Pancreas (tissue), 10 donors: Measurements from ENCODE around the gene DNAJA3. TPM values are rescaled to one million over a fixed set of nuclear protein-coding genes. Genes with fewer than 3 reads are reported as not detected.

Experiments used
- ATAC-seq, 4 donors: fragments of 200-7000 bp; cut with Tn5 transposase; one replicate each; pipeline versions ENCODE4 v1.8.0 to v1.9.1; 2020; ENCODE audit warnings: mild to moderate bottlenecking in 4 of 4, moderate library complexity in 4 of 4
- DNase-seq, 6 donors: peaks; one replicate each; pipeline ENCODE4 v3.0.0-alpha.2; 2020
- FAIRE-seq: peaks from 2 replicates; lab custom pipeline; 2012; peaks lifted over from hg19 to GRCh38; lab: Jason Lieb, UNC
- H3K27ac ChIP-seq, 4 donors: fragments of 200-600 bp; sonication (generic); 1 replicate in 3 of 4; 2 replicates in 1 of 4; pipeline versions ENCODE4 v1.5.0 to v1.8.0; 2020
- H3K27me3 ChIP-seq, 4 donors: fragments of 200-600 bp; one replicate each; pipeline ENCODE4 v1.8.0; 2021
- H3K36me3 ChIP-seq, 3 donors: fragments of 200-600 bp; sonication (generic) in 1 of 3; one replicate each; pipeline versions ENCODE4 v1.5.0 to v1.8.0; 2020 to 2021
- H3K4me1 ChIP-seq, 3 donors: fragments of 200-600 bp; one replicate each; pipeline ENCODE4 v1.8.0; 2021
- H3K4me3 ChIP-seq, 4 donors: fragments of 200-600 bp; sonication (generic) in 2 of 4; one replicate each; pipeline versions ENCODE4 v1.5.0 to v1.8.0; 2020 to 2021
- H3K9me3 ChIP-seq, 4 donors: fragments of 200-600 bp; one replicate each; pipeline ENCODE4 v1.8.0; 2021
- CTCF ChIP-seq, 4 donors: fragments of 200-600 bp; sonication (generic) in 3 of 4; IDR thresholded peaks; one replicate each; pipeline versions ENCODE4 v1.5.0 to v1.8.0; 2021; ENCODE audit warnings: antibody characterized with exemption in 4 of 4
- WGBS, 2 donors: extraction: QIAGEN DNeasy Blood & Tissue Kit; methylation state at CpG; one replicate each; pipeline ENCODE4 v1.1.7; 2013; 5-methylcytosine and 5-hydroxymethylcytosine counted together
- intact Hi-C, 3 donors: fragments of 100-400 bp; cut with DNase I; formaldehyde crosslinking; loops; one replicate each; pipeline versions ENCODE4 v1.11.1 to v1.14.2; 2022
- polyA plus RNA-seq, 2 donors: library from polyadenylated mRNA; stranded (reverse); fragments of 200-250 nt; gene quantifications; one replicate each; pipeline ENCODE4 v1.2.3, GENCODE V29; 2013
- total RNA-seq, 6 donors: library from RNA; stranded (reverse); fragmentation: NEBNext Ultra II Directional in 4 of 6; extraction: Animal tissue kit (Norgen Biotek cat#: 25700) in 4 of 6; gene quantifications; one replicate each; pipeline versions ENCODE4 v1.2.1 to v1.2.4, GENCODE V29; 2021 to 2023
- donor health status: healthy with polysubstance abuse.
- donor health status: DM: no; HTN: no; CAD: no; lungs with moderate emphysema.
- donor health status: DM: no; HTN: no; CAD: no.
- donor health status: control.
- donor health status: control.
- donor health status: Bipolar disorder and iron deficiency.
- donor health status: DM: yes; HTN: yes; CAD: no.
- donor health status: DM: no; HTN: no; CAD: no.
- donor health status: DM: no; HTN: no; CAD: no.
- donor health status: DM: yes; HTN: yes; CAD: no.

The DNAJA3 gene
- total and polyA plus RNA-seq, 8 donors, result 20.3 to 33.7 (median 21.5) TPM

- H3K27me3 ChIP-seq, result no peaks in the 10 kb centered on the region
- H3K4me3 ChIP-seq, result peak overlapping the region; percentile 68 to 98 (median 98)
- intact Hi-C loops, result no loop called here
- H3K27ac ChIP-seq, result peak overlapping the region; percentile 81 to 99 (median 94)
- peaks cover 0 to under 1% (median 0%) of the 10 kb centered on the region in 3 donors for H3K36me3 ChIP-seq
- DNase-seq (no peak), FAIRE-seq (no peak), ATAC-seq (peak; percentile 26 to 51 (median 42))
- peaks cover 10 to 14% (median 13%) of the 10 kb centered on the region in 3 donors for H3K4me1 ChIP-seq
- H3K9me3 ChIP-seq, result no peaks in the 10 kb centered on the region
- 1 to 2% methylated on average over 30 to 31 of the region's 31 CpGs for WGBS, 2 donors
- TF ChIP-seq CTCF (IDR thresholded peaks at IDR 0.05), result no peak
Observed at GRCh38 chr16:4426021-4426684, 485 bp downstream of the DNAJA3 start.

- Histone ChIP-seq H3K4me1 (peaks cover 10 to 14% (median 13%) of the 10 kb centered on the region in 3 donors), H3K4me3 (peak overlapping the region in 3 of 4 donors; percentile 68 to 98 (median 98)), H3K36me3 (peaks cover 0 to 8% (median 3%) of the 10 kb centered on the region in 3 donors), H3K9me3 (no peaks in the 10 kb centered on the region), H3K27ac (no peak overlapping the region), H3K27me3 (no peaks in the 10 kb centered on the region)
- DNase-seq, result peak in 1 of 6 donors; percentile 13
- intact Hi-C loops, result no loop called here
- ATAC-seq, result no peak
- FAIRE-seq, result no peak
- no peak for TF ChIP-seq CTCF (IDR thresholded peaks at IDR 0.05)
- WGBS, 2 donors, result 80 to 85% methylated on average over 12 of the region's 12 CpGs
Observed at GRCh38 chr16:4426722-4427372, 1.2 kb downstream of the DNAJA3 start.

- 90 to 94% methylated on average over 7 of the region's 7 CpGs for WGBS, 2 donors
- FAIRE-seq, result no peak
- H3K4me3 ChIP-seq, result no peak overlapping the region
Observed at GRCh38 chr16:4428500-4428899, 2.8 kb downstream of the DNAJA3 start.

GRCh38 chr16:4431023-4431422, 5.4 kb downstream of the DNAJA3 start:
- 85 to 90% methylated on average over 9 of the region's 9 CpGs for WGBS, 2 donors
- ATAC-seq (no peak), DNase-seq (no peak), FAIRE-seq (no peak)
- Histone ChIP-seq H3K4me3 (no peak overlapping the region), H3K9me3 (no peaks in the 10 kb centered on the region), H3K27me3 (no peaks in the 10 kb centered on the region), H3K36me3 (peaks cover 0 to 14% (median 3%) of the 10 kb centered on the region in 3 donors), H3K27ac (no peak overlapping the region), H3K4me1 (peaks cover 10 to 13% (median 10%) of the 10 kb centered on the region in 3 donors)
- no peak for TF ChIP-seq CTCF (IDR thresholded peaks at IDR 0.05)
- intact Hi-C loops, result no loop called here

More at GRCh38 chr16:4428500-4428899, 2.8 kb downstream of the DNAJA3 start:
- Histone ChIP-seq H3K27me3 (no peaks in the 10 kb centered on the region), H3K36me3 (peaks cover 0 to 10% (median 3%) of the 10 kb centered on the region in 3 donors), H3K27ac (no peak overlapping the region), H3K4me1 (peaks cover 10 to 14% (median 13%) of the 10 kb centered on the region in 3 donors), H3K9me3 (no peaks in the 10 kb centered on the region)
- intact Hi-C loops, result no loop called here
- TF ChIP-seq CTCF (IDR thresholded peaks at IDR 0.05), result no peak
- ATAC-seq, result no peak
- no peak for DNase-seq
